ENCODE data around the gene METRN.

DNA sequence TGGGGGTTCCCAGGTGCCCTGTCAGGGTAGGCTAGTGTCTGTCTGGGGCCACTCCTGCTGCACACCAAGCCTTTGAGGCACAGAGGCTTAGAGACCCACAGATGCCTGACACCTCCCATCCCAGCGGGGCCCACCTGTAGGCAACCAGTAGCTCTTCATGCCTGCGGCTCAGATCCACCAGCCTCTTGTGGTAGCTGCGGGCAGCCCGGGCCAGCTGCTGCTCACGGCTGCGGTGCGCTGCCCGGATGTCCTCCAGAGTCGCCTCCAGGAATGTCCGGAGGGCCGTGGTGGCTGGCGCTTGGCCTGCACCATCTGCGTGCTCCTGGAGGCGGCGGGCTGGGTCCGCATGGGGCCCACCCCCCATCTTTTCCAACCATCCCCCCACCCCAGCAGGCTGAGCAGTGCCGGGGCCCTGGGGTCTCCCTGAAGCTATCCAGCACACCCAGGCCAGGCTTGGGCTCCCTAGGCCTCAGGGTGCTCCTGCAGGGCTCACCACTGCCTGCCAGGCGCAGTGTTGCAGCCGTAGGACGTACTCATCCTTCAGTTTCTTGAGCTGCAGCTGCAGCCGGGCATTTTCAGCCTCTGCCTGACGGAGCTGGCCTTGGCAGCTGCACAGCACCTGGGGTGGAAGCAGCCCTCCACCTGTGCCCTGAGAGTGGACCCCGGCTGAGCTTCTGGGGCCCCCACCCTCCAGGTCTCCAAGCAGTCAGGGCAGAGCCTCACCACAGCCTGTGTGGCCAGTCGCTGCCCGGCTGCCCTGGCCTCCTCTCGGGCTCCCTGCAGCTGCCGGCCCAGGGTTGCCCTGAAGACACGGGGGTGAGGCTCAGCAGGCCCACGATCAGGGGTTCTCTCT is 9.5 kb downstream of the METRN start:
- TF ChIP-seq ISL1 (CRISPR knock-in tag; IDR thresholded peaks at IDR 0.05) (no peak), PPARA (CRISPR knock-in tag; IDR thresholded peaks at IDR 0.05; ENCODE audit: borderline replicate concordance) (no peak), RARB (CRISPR knock-in tag; IDR thresholded peaks at IDR 0.05) (no peak), GLIS3 (CRISPR knock-in tag; IDR thresholded peaks at IDR 0.05) (no peak)
